ENCODE measurements around the gene STK16. TPM values are rescaled to one million over a fixed set of nuclear protein-coding genes. Genes with fewer than 3 reads are reported as not detected.

The STK16 gene
- total and polyA plus RNA-seq, 2 of the 13 experiments (the other 11 are each of a cell fraction or from before 2014, with no cell fraction given): 28.0 to 50.9 TPM

- TF ChIP-seq TBP (CRISPR knock-in tag; IDR thresholded peaks at IDR 0.05): 0 out of 2 replicates have a peak, but pooled peaks have one; percentile 64
- TF ChIP-seq MEIS2 (CRISPR knock-in tag; IDR thresholded peaks at IDR 0.05): peak; percentile 68; the same call in 1 of the 2 replicates
- peak; percentile 36 for TF ChIP-seq ESRRA (CRISPR knock-in tag; IDR thresholded peaks at IDR 0.05; ENCODE audit: low read depth)
- peak; percentile 89 for TF ChIP-seq XRCC5 (optimal IDR thresholded peaks at IDR 0.05; ENCODE audit: low read length)
- TF ChIP-seq ZSCAN20 (CRISPR knock-in tag; IDR thresholded peaks at IDR 0.05; ENCODE audit: borderline replicate concordance): peak; percentile 63; the same call in 1 of the 2 replicates
- TF ChIP-seq AGO2 (optimal IDR thresholded peaks at IDR 0.05; ENCODE audit: low read depth, low read length): peak; percentile 99
- peak; percentile 66; the same call in 1 of the 2 replicates for TF ChIP-seq ZNF292 (CRISPR knock-in tag; IDR thresholded peaks at IDR 0.05; ENCODE audit: borderline replicate concordance, low read depth)
- TF ChIP-seq, protein P1, sequence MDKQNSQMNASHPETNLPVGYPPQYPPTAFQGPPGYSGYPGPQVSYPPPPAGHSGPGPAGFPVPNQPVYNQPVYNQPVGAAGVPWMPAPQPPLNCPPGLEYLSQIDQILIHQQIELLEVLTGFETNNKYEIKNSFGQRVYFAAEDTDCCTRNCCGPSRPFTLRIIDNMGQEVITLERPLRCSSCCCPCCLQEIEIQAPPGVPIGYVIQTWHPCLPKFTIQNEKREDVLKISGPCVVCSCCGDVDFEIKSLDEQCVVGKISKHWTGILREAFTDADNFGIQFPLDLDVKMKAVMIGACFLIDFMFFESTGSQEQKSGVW (CRISPR knock-in tag; IDR thresholded peaks at IDR 0.05; ENCODE audit: borderline replicate concordance): no peak
- TF ChIP-seq FOXO1 (CRISPR knock-in tag; IDR thresholded peaks at IDR 0.05): peak; percentile 66
- TF ChIP-seq, protein P2, sequence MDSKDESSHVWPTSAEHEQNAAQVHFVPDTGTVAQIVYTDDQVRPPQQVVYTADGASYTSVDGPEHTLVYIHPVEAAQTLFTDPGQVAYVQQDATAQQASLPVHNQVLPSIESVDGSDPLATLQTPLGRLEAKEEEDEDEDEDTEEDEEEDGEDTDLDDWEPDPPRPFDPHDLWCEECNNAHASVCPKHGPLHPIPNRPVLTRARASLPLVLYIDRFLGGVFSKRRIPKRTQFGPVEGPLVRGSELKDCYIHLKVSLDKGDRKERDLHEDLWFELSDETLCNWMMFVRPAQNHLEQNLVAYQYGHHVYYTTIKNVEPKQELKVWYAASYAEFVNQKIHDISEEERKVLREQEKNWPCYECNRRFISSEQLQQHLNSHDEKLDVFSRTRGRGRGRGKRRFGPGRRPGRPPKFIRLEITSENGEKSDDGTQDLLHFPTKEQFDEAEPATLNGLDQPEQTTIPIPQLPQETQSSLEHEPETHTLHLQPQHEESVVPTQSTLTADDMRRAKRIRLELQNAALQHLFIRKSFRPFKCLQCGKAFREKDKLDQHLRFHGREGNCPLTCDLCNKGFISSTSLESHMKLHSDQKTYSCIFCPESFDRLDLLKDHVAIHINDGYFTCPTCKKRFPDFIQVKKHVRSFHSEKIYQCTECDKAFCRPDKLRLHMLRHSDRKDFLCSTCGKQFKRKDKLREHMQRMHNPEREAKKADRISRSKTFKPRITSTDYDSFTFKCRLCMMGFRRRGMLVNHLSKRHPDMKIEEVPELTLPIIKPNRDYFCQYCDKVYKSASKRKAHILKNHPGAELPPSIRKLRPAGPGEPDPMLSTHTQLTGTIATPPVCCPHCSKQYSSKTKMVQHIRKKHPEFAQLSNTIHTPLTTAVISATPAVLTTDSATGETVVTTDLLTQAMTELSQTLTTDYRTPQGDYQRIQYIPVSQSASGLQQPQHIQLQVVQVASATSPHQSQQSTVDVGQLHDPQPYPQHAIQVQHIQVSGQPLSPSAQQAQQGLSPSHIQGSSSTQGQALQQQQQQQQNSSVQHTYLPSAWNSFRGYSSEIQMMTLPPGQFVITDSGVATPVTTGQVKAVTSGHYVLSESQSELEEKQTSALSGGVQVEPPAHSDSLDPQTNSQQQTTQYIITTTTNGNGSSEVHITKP (CRISPR knock-in tag; IDR thresholded peaks at IDR 0.05; ENCODE audit: low read depth): peak; percentile 71; the same call in 1 of the 2 replicates
- TF ChIP-seq IRF2 (CRISPR knock-in tag; IDR thresholded peaks at IDR 0.05): peak; percentile 76
- TF ChIP-seq SRSF4 (IDR thresholded peaks at IDR 0.05; ENCODE audit: low read depth, low read length, poor library complexity, severe bottlenecking): no peak
- TF ChIP-seq ZFAT (CRISPR knock-in tag; conservative IDR thresholded peaks at IDR 0.05): no peak
- peak; percentile 65; the same call in 1 of the 2 replicates for TF ChIP-seq ZNF34 (CRISPR knock-in tag; IDR thresholded peaks at IDR 0.05; ENCODE audit: borderline replicate concordance)
- no peak for TF ChIP-seq CERS6 (CRISPR knock-in tag; IDR thresholded peaks at IDR 0.05)
- no peak for TF ChIP-seq KDM1A (CRISPR knock-in tag; IDR thresholded peaks at IDR 0.05)
- TF ChIP-seq MED8 (CRISPR knock-in tag; IDR thresholded peaks at IDR 0.05; ENCODE audit: insufficient replicate concordance): peak; percentile 70
- TF ChIP-seq, protein P3, sequence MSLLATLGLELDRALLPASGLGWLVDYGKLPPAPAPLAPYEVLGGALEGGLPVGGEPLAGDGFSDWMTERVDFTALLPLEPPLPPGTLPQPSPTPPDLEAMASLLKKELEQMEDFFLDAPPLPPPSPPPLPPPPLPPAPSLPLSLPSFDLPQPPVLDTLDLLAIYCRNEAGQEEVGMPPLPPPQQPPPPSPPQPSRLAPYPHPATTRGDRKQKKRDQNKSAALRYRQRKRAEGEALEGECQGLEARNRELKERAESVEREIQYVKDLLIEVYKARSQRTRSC (CRISPR knock-in tag; IDR thresholded peaks at IDR 0.05; ENCODE audit: low read depth): 0 out of 2 replicates have a peak, but pooled peaks have one; percentile 29
- peak; percentile 82 for TF ChIP-seq GATA4 (IDR thresholded peaks at IDR 0.05; ENCODE audit: borderline replicate concordance, low read depth)
- TF ChIP-seq ZNF761 (CRISPR knock-in tag; conservative IDR thresholded peaks at IDR 0.05): peak; percentile 89; the same call in 1 of the 2 replicates
- no peak for TF ChIP-seq ZNF496 (CRISPR knock-in tag; IDR thresholded peaks at IDR 0.05; ENCODE audit: insufficient replicate concordance)
Measured at GRCh38 chr2:219206328-219207133, 38.7 kb upstream of the STK16 start, which contains the start of gene ZFAND2B (continued).
